ENCODE data around the gene PKD1. TPM values are rescaled to one million over a fixed set of nuclear protein-coding genes. Genes with fewer than 3 reads are reported as not detected.

The PKD1 gene
- total RNA-seq, 1 donor from 2014 or later, result 628 TPM

GRCh38 chr16:2147981-2148671, 12.4 kb upstream of the PKD1 start, which contains the start of gene RAB26:
Gene RAB26 (plus strand): TSS chr16:2148625. CDS start chr16:2148784, 159 bp downstream.
- Mint-ChIP-seq H3K4me1 (ENCODE audit: low read depth, unreplicated experiment) (peaks cover 19% of the 10 kb centered on the region), H3K9me3 (ENCODE audit: unreplicated experiment) (peaks cover 19% of the 10 kb centered on the region), H3K27me3 (ENCODE audit: unreplicated experiment) (peaks cover 22% of the 10 kb centered on the region), H3K4me3 (ENCODE audit: unreplicated experiment) (peak within 1 kb of the TSS; percentile 90), H3K36me3 (ENCODE audit: unreplicated experiment) (no peaks in the 10 kb centered on the region), H3K27ac (ENCODE audit: unreplicated experiment) (peak within 1 kb of the TSS; percentile 89)
- TF ChIP-seq, protein P1, sequence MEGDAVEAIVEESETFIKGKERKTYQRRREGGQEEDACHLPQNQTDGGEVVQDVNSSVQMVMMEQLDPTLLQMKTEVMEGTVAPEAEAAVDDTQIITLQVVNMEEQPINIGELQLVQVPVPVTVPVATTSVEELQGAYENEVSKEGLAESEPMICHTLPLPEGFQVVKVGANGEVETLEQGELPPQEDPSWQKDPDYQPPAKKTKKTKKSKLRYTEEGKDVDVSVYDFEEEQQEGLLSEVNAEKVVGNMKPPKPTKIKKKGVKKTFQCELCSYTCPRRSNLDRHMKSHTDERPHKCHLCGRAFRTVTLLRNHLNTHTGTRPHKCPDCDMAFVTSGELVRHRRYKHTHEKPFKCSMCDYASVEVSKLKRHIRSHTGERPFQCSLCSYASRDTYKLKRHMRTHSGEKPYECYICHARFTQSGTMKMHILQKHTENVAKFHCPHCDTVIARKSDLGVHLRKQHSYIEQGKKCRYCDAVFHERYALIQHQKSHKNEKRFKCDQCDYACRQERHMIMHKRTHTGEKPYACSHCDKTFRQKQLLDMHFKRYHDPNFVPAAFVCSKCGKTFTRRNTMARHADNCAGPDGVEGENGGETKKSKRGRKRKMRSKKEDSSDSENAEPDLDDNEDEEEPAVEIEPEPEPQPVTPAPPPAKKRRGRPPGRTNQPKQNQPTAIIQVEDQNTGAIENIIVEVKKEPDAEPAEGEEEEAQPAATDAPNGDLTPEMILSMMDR (IDR thresholded peaks at IDR 0.05; ENCODE audit: partially characterized antibody, unreplicated experiment), result no peak
- DNase-seq, result peak; percentile 85

DNA sequence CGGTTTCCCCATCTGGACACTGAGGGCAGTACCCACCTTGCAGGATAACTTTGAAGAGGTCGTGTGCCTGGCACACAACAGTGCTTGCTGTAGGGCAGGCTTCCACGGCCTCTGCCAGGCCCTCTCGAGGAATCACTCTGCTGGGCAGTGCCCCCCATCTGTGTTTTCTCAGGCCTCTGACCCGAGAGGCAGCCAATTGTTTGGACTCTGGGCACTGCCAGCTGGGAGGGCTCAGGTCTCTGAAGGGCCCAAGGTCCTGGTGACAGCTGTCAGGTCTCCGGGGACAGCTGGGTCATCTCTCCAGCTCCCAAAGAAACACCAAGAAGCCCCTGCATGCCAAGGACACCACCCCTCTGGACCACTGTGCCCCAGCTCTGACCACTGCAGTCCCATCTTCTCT, 11.7 kb upstream of the PKD1 start:
- H3K36me3 Mint-ChIP-seq (ENCODE audit: unreplicated experiment), result no peaks in the 10 kb centered on the region
- peak overlapping the region; percentile 57 for H3K4me3 Mint-ChIP-seq (ENCODE audit: unreplicated experiment)
- H3K4me1 Mint-ChIP-seq (ENCODE audit: low read depth, unreplicated experiment), result peaks cover 19% of the 10 kb centered on the region
- H3K27ac Mint-ChIP-seq (ENCODE audit: unreplicated experiment), result peak overlapping the region; percentile 73
- H3K27me3 Mint-ChIP-seq (ENCODE audit: unreplicated experiment), result peaks cover 22% of the 10 kb centered on the region
- no peak for DNase-seq
- H3K9me3 Mint-ChIP-seq (ENCODE audit: unreplicated experiment), result peaks cover 19% of the 10 kb centered on the region
- TF ChIP-seq, protein P1 (IDR thresholded peaks at IDR 0.05; ENCODE audit: partially characterized antibody, unreplicated experiment), result no peak

GRCh38 chr16:2145843-2146242, 10.1 kb upstream of the PKD1 start:
- TF ChIP-seq, protein P1 (IDR thresholded peaks at IDR 0.05; ENCODE audit: partially characterized antibody, unreplicated experiment), result no peak
- Mint-ChIP-seq H3K27ac (ENCODE audit: unreplicated experiment) (peak overlapping the region; percentile 41), H3K36me3 (ENCODE audit: unreplicated experiment) (no peaks in the 10 kb centered on the region), H3K27me3 (ENCODE audit: unreplicated experiment) (peaks cover 16% of the 10 kb centered on the region), H3K9me3 (ENCODE audit: unreplicated experiment) (peaks cover 16% of the 10 kb centered on the region), H3K4me1 (ENCODE audit: low read depth, unreplicated experiment) (peaks cover 8% of the 10 kb centered on the region), H3K4me3 (ENCODE audit: unreplicated experiment) (peak overlapping the region; percentile 48)
- DNase-seq, result no peak

DNA sequence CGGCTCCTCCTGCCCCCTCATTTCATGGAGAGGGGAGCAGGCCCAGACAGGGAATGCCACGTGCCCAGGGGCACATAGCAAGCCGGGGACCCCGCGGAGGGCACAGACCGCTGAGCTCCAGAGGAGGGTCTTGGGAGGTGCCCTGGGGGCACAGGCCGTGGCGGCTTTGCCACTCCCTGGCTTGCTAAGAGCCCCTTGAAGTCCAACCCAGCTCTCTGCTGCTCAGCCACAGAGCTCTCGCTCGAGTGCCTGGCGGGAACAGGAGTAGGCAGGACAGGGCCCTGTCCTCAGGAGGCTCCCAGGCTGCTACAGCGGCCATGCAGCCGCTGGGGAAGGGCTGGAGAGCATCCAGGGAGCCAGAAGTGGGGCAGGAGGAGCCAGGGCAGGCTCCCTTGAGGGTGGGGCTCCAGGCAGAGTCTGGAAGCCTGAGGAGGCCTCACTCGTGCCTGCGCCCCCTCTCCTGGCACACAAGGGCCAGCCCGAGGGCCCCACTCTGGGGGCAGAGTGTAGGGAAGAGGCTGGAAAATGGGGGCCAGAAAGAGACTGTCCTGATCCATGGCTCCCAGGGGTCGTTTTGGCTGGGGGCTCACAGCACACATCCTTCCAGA, 8.3 kb upstream of the PKD1 start:
- TF ChIP-seq, protein P1 (IDR thresholded peaks at IDR 0.05; ENCODE audit: partially characterized antibody, unreplicated experiment), result no peak
- no peak overlapping the region for H3K4me3 Mint-ChIP-seq (ENCODE audit: unreplicated experiment)
- no peak overlapping the region for H3K27ac Mint-ChIP-seq (ENCODE audit: unreplicated experiment)
- no peaks in the 10 kb centered on the region for H3K36me3 Mint-ChIP-seq (ENCODE audit: unreplicated experiment)
- H3K9me3 Mint-ChIP-seq (ENCODE audit: unreplicated experiment), result peaks cover 8% of the 10 kb centered on the region
- no peak for DNase-seq
- peaks cover 8% of the 10 kb centered on the region for H3K4me1 Mint-ChIP-seq (ENCODE audit: low read depth, unreplicated experiment)
- peaks cover 4% of the 10 kb centered on the region for H3K27me3 Mint-ChIP-seq (ENCODE audit: unreplicated experiment)
